ENCODE results near the gene FYTTD1.

FYTTD1 gene

DNA sequence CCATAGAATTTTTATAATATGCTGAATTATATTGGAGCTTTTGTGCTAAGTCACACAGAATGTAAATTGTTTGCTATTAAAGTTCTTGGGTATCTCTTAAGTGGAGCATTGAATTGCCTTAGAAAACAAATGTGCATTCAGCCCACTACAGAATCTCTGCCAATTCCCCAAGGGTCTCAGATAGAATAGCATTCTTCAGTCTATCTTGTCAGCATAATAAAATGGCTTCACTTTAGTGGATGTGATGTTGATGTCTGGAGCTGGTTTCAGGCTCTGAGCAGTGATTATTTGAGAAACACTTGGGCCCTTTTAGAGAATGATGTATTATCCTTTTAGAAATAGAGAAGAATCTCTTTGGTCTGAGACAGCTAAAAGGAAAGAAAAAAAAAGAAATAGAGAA lies 86.6 kb downstream of the FYTTD1 start:
- no peak for DNase-seq (ENCODE audit: low spot score)

All from activated CD4-positive, alpha-beta T cell treated with anti-CD3 and anti-CD28 coated beads, Interleukin-2, Interleukin-4, amounts not matched to agents 100 ng/mL and 50 ng/mL, durations not matched to agents 16 hours and 8 hours (primary cell).